Progenitor cell of endocrine pancreas (in vitro differentiated cells): ENCODE results near the gene XAGE3. TPM values are rescaled to one million over a fixed set of nuclear protein-coding genes. Genes with fewer than 3 reads are reported as not detected.
"Not testable (repeated sequence)": the region's sequence is repeated elsewhere in the genome, so short reads cannot be mapped to it uniquely, and the experiment has no call there.

Experiments
- DNase-seq: peaks from one replicate; pipeline ENCODE4 v3.0.0; 2021; ENCODE audit warnings: low spot score; ENCODE audit not compliant: unreplicated experiment
- H3K27ac Mint-ChIP-seq: 2 replicates; pipeline ENCODE4 v1.8.0; 2021; ENCODE audit warnings: mild to moderate bottlenecking, moderate library complexity, mixed read lengths
- H3K27me3 Mint-ChIP-seq: 2 replicates; pipeline ENCODE4 v1.8.0; 2021; ENCODE audit warnings: mixed read lengths
- H3K36me3 Mint-ChIP-seq: 2 replicates; pipeline ENCODE4 v1.8.0; 2022; ENCODE audit warnings: mixed read lengths; ENCODE audit not compliant: insufficient read depth
- H3K4me1 Mint-ChIP-seq: 2 replicates; pipeline ENCODE4 v1.8.0; 2021; ENCODE audit warnings: low read depth, mixed read lengths
- H3K4me3 Mint-ChIP-seq: 2 replicates; pipeline ENCODE4 v1.8.0; 2021; ENCODE audit warnings: low read depth, mild to moderate bottlenecking, moderate library complexity, mixed read lengths
- H3K9me3 Mint-ChIP-seq: 2 replicates; pipeline ENCODE4 v1.8.0; 2021; ENCODE audit warnings: low read depth, mixed read lengths
- CTCF ChIP-seq: fragments of 200-600 bp; sonication (generic); IDR thresholded peaks from one replicate; pipeline ENCODE4 v1.5.0; 2021; ENCODE audit warnings: antibody characterized with exemption, mild to moderate bottlenecking; ENCODE audit not compliant: unreplicated experiment
- total RNA-seq: library from RNA; stranded (reverse); gene quantifications from 2 replicates; pipeline ENCODE4 v1.2.1, GENCODE V29; 2021

XAGE3 gene
- total RNA-seq, 1 donor from 2014 or later = not detected

GRCh38 chrX:52887459-52887858 is 19.6 kb upstream of the XAGE3 start:
- not testable (repeated sequence) for DNase-seq, H3K9me3 Mint-ChIP-seq, H3K4me3 Mint-ChIP-seq, H3K27me3 Mint-ChIP-seq, H3K4me1 Mint-ChIP-seq, H3K27ac Mint-ChIP-seq, H3K36me3 Mint-ChIP-seq

GRCh38 chrX:52876386-52876785 is 8.5 kb upstream of the XAGE3 start:
- not testable (repeated sequence) for H3K27me3 Mint-ChIP-seq, DNase-seq, H3K36me3 Mint-ChIP-seq, H3K4me3 Mint-ChIP-seq, H3K4me1 Mint-ChIP-seq, H3K27ac Mint-ChIP-seq, H3K9me3 Mint-ChIP-seq

GRCh38 chrX:52875436-52875835 is 7.6 kb upstream of the XAGE3 start:
- H3K4me3 Mint-ChIP-seq, DNase-seq, H3K27me3 Mint-ChIP-seq, H3K9me3 Mint-ChIP-seq, H3K27ac Mint-ChIP-seq, H3K4me1 Mint-ChIP-seq, H3K36me3 Mint-ChIP-seq: not testable (repeated sequence)

GRCh38 chrX:52874661-52875060 is 6.8 kb upstream of the XAGE3 start:
- no peak for TF ChIP-seq CTCF
- no peak overlapping the region for H3K4me3 Mint-ChIP-seq
- DNase-seq = no peak
- H3K9me3 Mint-ChIP-seq = peaks cover 12% of the 10 kb centered on the region
- H3K4me1 Mint-ChIP-seq = no peaks in the 10 kb centered on the region
- peaks cover 6% of the 10 kb centered on the region for H3K27me3 Mint-ChIP-seq
- no peaks in the 10 kb centered on the region for H3K36me3 Mint-ChIP-seq
- no peak overlapping the region for H3K27ac Mint-ChIP-seq

GRCh38 chrX:52873825-52874224 is 5.9 kb upstream of the XAGE3 start:
- H3K4me3 Mint-ChIP-seq, H3K27ac Mint-ChIP-seq, H3K36me3 Mint-ChIP-seq, H3K4me1 Mint-ChIP-seq, H3K27me3 Mint-ChIP-seq, DNase-seq: not testable (repeated sequence)
- H3K9me3 Mint-ChIP-seq = peaks cover 16% of the 10 kb centered on the region

- Mint-ChIP-seq H3K9me3 (peaks cover 13% of the 10 kb centered on the region), H3K27ac (no peak overlapping the region), H3K36me3 (no peaks in the 10 kb centered on the region), H3K4me3 (no peak overlapping the region), H3K27me3 (peaks cover 3% of the 10 kb centered on the region), H3K4me1 (no peaks in the 10 kb centered on the region)
- DNase-seq = no peak
- TF ChIP-seq CTCF = no peak
Observed at GRCh38 chrX:52870046-52870445, 2.2 kb upstream of the XAGE3 start.

GRCh38 chrX:52865343-52865998 is 2.4 kb downstream of the XAGE3 start:
- no peak overlapping the region for H3K4me3 Mint-ChIP-seq
- no peaks in the 10 kb centered on the region for H3K4me1 Mint-ChIP-seq
- no peak for TF ChIP-seq CTCF
- peaks cover 13% of the 10 kb centered on the region for H3K9me3 Mint-ChIP-seq
- peaks cover 10% of the 10 kb centered on the region for H3K27me3 Mint-ChIP-seq
- no peak overlapping the region for H3K27ac Mint-ChIP-seq
- no peaks in the 10 kb centered on the region for H3K36me3 Mint-ChIP-seq
- DNase-seq = no peak

- H3K4me1 Mint-ChIP-seq, H3K4me3 Mint-ChIP-seq, H3K36me3 Mint-ChIP-seq, DNase-seq, H3K27me3 Mint-ChIP-seq, H3K27ac Mint-ChIP-seq: not testable (repeated sequence)
- H3K9me3 Mint-ChIP-seq = peaks cover 10% of the 10 kb centered on the region
Observed at GRCh38 chrX:52856991-52857525, 10.8 kb downstream of the XAGE3 start.
